Measurements from ENCODE around the gene TTBK2. TPM values are rescaled to one million over a fixed set of nuclear protein-coding genes. Genes with fewer than 3 reads are reported as not detected.

TTBK2 gene
- total RNA-seq, 1 donor from 2014 or later: 32.4 TPM

DNA sequence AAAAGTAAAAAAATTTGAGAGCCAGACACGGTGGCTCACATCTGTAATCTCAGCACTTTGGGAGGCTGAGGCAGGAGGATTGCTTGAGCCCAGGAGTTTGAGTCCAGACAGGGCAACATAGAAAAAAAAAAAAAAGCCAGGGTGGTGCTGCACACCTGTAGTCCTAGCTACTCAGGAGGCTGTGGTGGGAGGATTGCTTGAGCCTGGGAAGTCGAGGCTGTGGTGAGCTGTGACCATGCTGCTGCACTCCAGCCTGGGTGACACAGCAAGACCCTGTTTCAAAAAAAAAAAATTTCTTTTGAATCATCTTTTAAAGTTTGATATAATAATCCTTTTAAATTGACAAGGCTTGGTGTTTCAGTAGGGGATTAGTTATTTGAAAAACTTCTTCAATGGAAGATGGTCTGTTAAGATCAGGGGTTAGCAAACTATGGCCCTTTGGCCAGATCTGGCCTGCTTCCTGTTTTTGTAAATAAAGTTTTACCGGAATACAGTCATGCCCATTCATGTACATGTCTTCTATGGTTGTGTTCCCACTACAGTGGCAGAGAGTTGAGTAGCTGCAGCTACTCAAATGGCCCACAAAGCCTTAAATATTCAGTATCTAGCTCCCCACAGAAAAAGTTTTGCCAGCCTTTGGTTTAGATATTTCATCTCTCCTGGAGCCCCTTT lies 212.6 kb downstream of the TTBK2 start:
- H3K27me3 ChIP-seq: no peaks in the 10 kb centered on the region
- H4K20me1 ChIP-seq (ENCODE audit: low read depth): no peaks in the 10 kb centered on the region
- H3F3A ChIP-seq (ENCODE audit: low read depth): no peaks in the 10 kb centered on the region
- peaks cover 3% of the 10 kb centered on the region for H3K27me3 Mint-ChIP-seq (ENCODE audit: insufficient read depth, low read depth)
- no peak overlapping the region for H3K4me2 ChIP-seq
- no peaks in the 10 kb centered on the region for H3K36me3 ChIP-seq
- no peaks in the 10 kb centered on the region for H3K9me3 ChIP-seq (ENCODE audit: low read depth)
- peaks cover 10% of the 10 kb centered on the region for H3K36me3 Mint-ChIP-seq
- no peak overlapping the region for H3K4me3 Mint-ChIP-seq
- no peak for DNase-seq (ENCODE audit: low spot score)
- H3K4me1 Mint-ChIP-seq: no peaks in the 10 kb centered on the region
- no peak overlapping the region for H3K9ac ChIP-seq
- no peaks in the 10 kb centered on the region for H3K79me2 ChIP-seq (ENCODE audit: low read depth)
- no peaks in the 10 kb centered on the region for H3K4me1 ChIP-seq
- H3K4me3 ChIP-seq: no peak overlapping the region
- no peak overlapping the region for H3K27ac ChIP-seq
- H3K9me3 Mint-ChIP-seq: no peaks in the 10 kb centered on the region
- TF ChIP-seq, protein P1, sequence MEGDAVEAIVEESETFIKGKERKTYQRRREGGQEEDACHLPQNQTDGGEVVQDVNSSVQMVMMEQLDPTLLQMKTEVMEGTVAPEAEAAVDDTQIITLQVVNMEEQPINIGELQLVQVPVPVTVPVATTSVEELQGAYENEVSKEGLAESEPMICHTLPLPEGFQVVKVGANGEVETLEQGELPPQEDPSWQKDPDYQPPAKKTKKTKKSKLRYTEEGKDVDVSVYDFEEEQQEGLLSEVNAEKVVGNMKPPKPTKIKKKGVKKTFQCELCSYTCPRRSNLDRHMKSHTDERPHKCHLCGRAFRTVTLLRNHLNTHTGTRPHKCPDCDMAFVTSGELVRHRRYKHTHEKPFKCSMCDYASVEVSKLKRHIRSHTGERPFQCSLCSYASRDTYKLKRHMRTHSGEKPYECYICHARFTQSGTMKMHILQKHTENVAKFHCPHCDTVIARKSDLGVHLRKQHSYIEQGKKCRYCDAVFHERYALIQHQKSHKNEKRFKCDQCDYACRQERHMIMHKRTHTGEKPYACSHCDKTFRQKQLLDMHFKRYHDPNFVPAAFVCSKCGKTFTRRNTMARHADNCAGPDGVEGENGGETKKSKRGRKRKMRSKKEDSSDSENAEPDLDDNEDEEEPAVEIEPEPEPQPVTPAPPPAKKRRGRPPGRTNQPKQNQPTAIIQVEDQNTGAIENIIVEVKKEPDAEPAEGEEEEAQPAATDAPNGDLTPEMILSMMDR (IDR thresholded peaks at IDR 0.05): no peak
- TF ChIP-seq EZH2 (IDR thresholded peaks at IDR 0.05) (no peak), EZH2phosphoT487 (IDR thresholded peaks at IDR 0.05) (no peak)
- H3K27ac Mint-ChIP-seq: no peak overlapping the region
- no peak overlapping the region for H2AFZ ChIP-seq (replicated peaks)

DNA sequence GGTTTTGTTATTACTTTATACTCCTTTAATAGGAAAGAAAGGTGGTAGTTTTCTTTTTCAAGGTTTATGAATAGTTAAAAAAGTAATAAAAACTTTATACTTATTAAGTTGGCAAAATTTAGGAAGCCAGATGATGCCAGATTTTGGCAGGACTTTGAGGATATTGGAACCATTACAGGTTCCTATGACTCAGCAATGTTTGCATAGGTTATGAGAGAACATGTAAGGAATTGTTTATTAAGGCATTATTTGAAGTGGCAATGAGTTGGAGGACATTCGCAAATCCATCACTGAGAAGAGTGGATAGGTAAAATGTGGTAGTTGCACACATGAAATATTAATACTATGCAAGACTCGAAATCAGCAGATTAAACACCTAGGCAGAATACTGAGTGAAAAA lies 213.5 kb downstream of the TTBK2 start:
- no peaks in the 10 kb centered on the region for H3K9me3 Mint-ChIP-seq
- Histone ChIP-seq H3K4me3 (no peak overlapping the region), H3K27ac (no peak overlapping the region), H3K4me1 (no peaks in the 10 kb centered on the region), H4K20me1 (ENCODE audit: low read depth) (no peaks in the 10 kb centered on the region), H3K27me3 (no peaks in the 10 kb centered on the region), H3K4me2 (no peak overlapping the region), H3K9ac (no peak overlapping the region), H3K36me3 (no peaks in the 10 kb centered on the region), H3K9me3 (ENCODE audit: low read depth) (no peaks in the 10 kb centered on the region), H2AFZ (replicated peaks) (no peak overlapping the region), H3F3A (ENCODE audit: low read depth) (no peaks in the 10 kb centered on the region), H3K79me2 (ENCODE audit: low read depth) (no peaks in the 10 kb centered on the region)
- DNase-seq (ENCODE audit: low spot score): no peak
- no peak overlapping the region for H3K27ac Mint-ChIP-seq
- no peak overlapping the region for H3K4me3 Mint-ChIP-seq
- H3K36me3 Mint-ChIP-seq: peaks cover 10% of the 10 kb centered on the region
- H3K4me1 Mint-ChIP-seq: no peaks in the 10 kb centered on the region
- H3K27me3 Mint-ChIP-seq (ENCODE audit: insufficient read depth, low read depth): peaks cover 3% of the 10 kb centered on the region
- TF ChIP-seq, protein P1 (IDR thresholded peaks at IDR 0.05): no peak
- TF ChIP-seq EZH2 (IDR thresholded peaks at IDR 0.05): no peak
- TF ChIP-seq EZH2phosphoT487 (IDR thresholded peaks at IDR 0.05): no peak

DNA sequence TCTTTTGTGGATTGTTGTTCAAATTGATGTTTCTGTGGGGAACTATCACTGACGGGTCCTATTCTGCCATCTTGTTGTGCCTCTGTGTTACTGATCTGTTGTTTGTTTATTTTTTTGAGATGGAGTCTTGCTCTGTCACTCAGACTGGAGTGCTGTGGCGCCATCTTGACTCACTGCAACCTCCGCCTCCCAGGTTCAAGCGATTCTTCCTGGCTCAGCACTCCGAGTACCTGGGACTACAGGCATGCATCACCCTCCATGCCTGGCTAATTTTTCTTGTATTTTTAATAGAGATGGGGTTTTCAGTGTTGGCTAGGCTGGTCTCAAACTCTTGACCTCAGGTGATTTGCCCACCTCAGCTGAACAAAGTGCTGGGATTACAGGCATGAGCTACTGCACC lies 215.2 kb downstream of the TTBK2 start:
- no peak overlapping the region for H3K4me3 Mint-ChIP-seq
- no peak overlapping the region for H2AFZ ChIP-seq (replicated peaks)
- no peaks in the 10 kb centered on the region for H3K4me1 ChIP-seq
- no peaks in the 10 kb centered on the region for H3K36me3 ChIP-seq
- peaks cover 8% of the 10 kb centered on the region for H3K9me3 Mint-ChIP-seq
- H3K27me3 Mint-ChIP-seq (ENCODE audit: insufficient read depth, low read depth): peaks cover 5% of the 10 kb centered on the region
- no peak overlapping the region for H3K4me3 ChIP-seq
- no peak overlapping the region for H3K27ac ChIP-seq
- TF ChIP-seq EZH2phosphoT487 (IDR thresholded peaks at IDR 0.05): no peak
- TF ChIP-seq EZH2 (IDR thresholded peaks at IDR 0.05): no peak
- TF ChIP-seq, protein P1 (IDR thresholded peaks at IDR 0.05): no peak
- no peaks in the 10 kb centered on the region for H3K9me3 ChIP-seq (ENCODE audit: low read depth)
- H3K27me3 ChIP-seq: no peaks in the 10 kb centered on the region
- H3K4me2 ChIP-seq: no peak overlapping the region
- no peak overlapping the region for H3K9ac ChIP-seq
- no peak overlapping the region for H3K27ac Mint-ChIP-seq
- H3K79me2 ChIP-seq (ENCODE audit: low read depth): no peaks in the 10 kb centered on the region
- H3F3A ChIP-seq (ENCODE audit: low read depth): no peaks in the 10 kb centered on the region
- H3K4me1 Mint-ChIP-seq: no peaks in the 10 kb centered on the region
- DNase-seq (ENCODE audit: low spot score): no peak
- H4K20me1 ChIP-seq (ENCODE audit: low read depth): no peaks in the 10 kb centered on the region
- peaks cover 23% of the 10 kb centered on the region for H3K36me3 Mint-ChIP-seq

All from neural progenitor cell (in vitro differentiated cells).